GM18870 (cell line): ENCODE measurements around the gene SLC35A2.
"Not testable (repeated sequence)": the region's sequence is repeated elsewhere in the genome, so short reads cannot be mapped to it uniquely, and the experiment has no call there.

Experiments
- ATAC-seq: cut with Tn5 transposase; IDR thresholded peaks from one replicate; pipeline ENCODE4 v1.9.1; 2021; ENCODE audit warnings: moderate library complexity; ENCODE audit not compliant: unreplicated experiment

The SLC35A2 gene

DNA sequence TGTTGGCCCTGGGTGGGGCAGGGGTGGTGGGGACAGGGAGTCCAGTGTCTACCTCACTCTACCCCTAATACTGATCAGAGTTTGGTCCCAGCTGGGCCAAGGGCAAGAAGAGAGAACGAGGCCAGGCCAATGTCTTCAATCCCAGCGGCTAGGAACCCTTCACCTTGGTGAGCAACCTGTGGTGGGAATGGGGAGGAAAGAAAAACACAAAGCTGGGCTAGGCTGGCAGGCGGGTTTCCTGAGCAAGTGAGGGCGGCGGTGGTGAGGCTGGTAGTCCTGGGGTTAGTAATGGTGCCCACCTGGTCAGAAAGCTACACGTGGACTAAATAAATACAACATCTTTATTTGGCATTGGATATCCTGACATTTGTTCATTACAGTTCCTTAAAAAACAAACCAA lies 8.2 kb downstream of the SLC35A2 start:
- ATAC-seq = no peak

- ATAC-seq = no peak
These were observed 8.7 kb downstream of the SLC35A2 start for GRCh38 chrX:48902776-48903175.

DNA sequence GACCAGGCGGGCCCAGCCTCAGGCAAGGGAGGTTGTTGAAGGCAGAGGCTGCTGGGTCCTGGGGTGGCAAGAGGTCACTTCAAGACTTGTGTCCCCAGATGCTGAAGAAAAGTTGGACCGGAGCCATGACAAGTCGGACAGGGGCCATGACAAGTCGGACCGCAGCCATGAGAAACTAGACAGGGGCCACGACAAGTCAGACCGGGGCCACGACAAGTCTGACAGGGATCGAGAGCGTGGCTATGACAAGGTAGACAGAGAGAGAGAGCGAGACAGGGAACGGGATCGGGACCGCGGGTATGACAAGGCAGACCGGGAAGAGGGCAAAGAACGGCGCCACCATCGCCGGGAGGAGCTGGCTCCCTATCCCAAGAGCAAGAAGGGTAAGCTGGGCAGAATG lies 9.3 kb downstream of the SLC35A2 start:
- no peak for ATAC-seq

GRCh38 chrX:48901069-48901468 lies 10.4 kb downstream of the SLC35A2 start:
- no peak for ATAC-seq

DNA sequence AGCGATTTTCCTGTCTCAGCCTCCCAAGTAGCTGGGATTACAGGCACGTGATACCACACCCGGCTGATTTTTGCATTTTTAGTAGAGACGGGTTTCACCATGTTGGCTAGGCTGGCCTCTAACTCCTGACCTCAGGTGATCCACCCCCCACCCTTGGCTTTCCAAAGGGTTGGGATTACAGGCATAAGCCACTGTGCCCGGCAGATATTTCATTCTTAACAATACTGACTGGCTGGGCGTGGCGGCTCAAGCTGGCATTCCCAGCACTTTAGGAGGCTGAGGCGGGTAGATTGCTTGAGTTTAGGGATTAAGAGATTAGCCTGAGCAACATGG lies 12.4 kb downstream of the SLC35A2 start:
- ATAC-seq = no peak

DNA sequence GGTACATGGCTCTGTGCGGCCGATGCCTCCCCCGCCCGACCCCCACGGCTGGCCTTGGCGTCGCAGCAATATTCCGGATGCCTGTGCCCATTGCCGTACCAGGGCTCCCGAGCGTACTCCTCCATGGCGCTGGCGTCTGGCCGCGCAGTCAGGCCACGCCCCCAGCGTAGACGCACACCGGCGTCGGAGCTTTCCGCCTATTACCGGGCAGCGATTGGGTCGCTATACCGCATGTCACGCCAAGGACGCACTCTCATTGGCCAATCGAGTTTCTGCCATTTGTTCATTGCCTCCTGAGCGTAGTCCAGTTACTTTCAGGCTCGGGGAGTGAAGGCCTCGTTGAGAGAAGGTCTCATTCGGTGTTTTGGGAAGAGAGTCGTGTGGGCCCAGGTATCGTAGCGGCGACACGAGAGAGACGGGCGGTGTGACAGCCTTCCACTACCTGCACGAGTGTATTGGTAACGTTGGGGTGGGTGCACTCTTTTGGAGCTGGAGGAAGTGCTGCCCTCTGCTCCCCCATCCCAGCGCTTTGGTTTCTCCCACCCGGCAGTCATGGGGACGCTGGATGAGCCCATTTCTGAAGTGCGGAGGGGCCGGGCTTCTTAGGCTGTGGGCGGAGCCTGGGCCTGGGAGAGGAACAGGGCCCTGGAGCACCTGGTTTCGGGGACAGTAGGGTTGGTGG lies 13.7 kb downstream of the SLC35A2 start, which contains the start of the genes PQBP1 and TIMM17B:
Gene PQBP1, plus strand, starts transcription at position 306 of the 682 bp plus-strand sequence. CDS start 580 bp downstream, outside the sequence.
Gene TIMM17B, minus strand, starts transcription at position 144 of the 682 bp plus-strand sequence. Its CDS starts 19 bp downstream, at position 125.
- peak; percentile 85 for ATAC-seq

DNA sequence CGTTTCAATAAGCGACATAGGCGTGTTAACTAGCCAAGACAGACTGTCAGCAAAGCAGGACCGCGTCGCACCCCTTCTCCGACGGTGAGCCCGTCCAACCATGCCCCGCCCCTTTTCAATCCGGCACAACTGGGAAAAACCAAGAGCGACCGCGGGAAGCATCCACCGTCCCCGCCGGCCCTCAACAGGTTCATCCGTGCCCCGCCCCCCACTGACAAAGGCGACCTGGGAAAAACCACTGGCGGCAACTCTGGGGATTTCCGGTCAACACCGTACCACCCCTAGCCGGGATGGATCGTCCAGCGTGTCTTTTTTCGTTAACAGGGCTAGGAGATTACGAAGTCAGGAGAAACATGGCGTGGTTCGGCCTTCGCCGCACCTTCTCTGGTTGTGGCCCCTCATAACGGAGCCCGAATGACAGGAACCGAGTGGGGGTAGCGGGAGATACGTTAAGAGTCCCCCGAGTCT lies 14.3 kb downstream of the SLC35A2 start:
- no peak for ATAC-seq

GRCh38 chrX:48896611-48897011 lies 14.8 kb downstream of the SLC35A2 start:
- no peak for ATAC-seq

DNA sequence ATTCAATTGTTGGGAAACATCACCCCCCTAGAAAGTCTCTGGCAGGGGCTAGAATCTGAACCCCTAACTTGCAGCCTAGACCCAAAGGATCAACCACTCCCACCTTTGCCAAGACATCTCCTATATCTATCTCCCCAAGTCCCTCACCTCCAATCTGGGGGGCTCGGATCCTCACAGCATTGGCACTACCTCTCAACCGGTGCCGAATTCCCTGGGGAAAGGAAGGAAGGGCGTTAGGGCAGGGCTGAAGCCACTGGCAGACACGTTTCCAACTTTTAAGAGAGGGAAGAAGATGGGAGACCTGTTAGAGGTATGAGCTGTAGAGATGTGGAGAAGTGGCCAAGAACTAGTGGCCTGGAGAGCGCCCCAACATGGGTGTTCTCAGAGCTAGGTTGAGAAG lies 16.6 kb downstream of the SLC35A2 start:
- ATAC-seq = no peak

DNA sequence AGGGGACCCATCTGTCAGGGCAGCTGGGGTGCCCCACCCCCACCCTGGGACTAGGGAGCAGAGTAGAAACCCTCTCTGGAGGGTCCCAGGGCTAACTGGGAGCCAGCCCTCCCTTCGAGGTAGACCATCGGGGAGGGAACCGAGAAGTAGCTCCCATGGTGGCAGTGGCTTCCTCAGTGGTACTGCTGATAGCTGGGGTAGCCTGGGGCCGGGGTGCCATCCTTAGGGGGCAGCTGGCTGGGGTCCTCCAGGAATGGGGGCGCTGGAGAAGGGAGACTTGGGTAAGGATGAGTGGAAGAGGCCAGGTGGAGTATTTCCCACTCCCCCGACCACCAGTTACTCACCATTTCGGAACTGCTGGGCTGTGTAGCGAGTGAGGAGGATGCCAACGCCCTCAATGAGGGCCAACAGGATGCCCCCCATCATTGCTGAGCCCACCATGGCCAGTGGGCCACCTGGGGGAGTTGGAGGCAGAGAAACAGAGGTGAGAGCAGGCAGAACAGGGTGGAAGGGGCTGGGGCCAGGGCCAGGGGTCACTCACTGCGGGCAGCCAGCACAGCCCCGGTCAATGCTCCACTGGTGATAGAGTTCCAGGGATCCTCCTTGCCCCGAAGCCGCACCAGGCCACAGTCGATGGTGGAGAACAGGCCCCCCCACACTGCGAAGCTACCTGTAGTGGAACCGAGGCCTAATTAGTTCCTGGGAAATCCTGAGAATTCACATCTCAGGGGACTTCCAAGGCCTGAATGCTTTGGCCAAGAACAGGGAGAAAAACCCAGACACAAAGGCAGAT lies 17.7 kb downstream of the SLC35A2 start:
- ATAC-seq = no peak

DNA sequence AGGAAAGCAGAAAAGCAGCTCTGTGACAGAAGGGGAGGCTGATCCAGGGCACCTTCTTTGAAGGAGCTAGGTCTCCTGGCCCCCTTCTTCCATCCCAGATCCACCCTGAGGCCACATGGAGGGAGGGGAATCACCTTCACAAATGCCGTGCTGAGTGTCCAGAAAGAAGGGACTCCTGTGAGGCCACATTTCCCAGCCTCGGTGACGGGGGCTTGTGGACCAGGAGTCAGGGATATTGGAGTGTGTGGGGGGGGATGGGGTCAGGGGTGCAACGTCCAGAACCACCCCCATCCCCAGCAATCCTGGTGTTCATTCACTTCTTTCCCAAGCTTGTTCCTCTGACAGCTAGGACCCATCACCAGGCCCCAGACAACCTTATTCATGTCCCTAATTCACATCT lies 18.6 kb downstream of the SLC35A2 start:
- ATAC-seq = no peak

DNA sequence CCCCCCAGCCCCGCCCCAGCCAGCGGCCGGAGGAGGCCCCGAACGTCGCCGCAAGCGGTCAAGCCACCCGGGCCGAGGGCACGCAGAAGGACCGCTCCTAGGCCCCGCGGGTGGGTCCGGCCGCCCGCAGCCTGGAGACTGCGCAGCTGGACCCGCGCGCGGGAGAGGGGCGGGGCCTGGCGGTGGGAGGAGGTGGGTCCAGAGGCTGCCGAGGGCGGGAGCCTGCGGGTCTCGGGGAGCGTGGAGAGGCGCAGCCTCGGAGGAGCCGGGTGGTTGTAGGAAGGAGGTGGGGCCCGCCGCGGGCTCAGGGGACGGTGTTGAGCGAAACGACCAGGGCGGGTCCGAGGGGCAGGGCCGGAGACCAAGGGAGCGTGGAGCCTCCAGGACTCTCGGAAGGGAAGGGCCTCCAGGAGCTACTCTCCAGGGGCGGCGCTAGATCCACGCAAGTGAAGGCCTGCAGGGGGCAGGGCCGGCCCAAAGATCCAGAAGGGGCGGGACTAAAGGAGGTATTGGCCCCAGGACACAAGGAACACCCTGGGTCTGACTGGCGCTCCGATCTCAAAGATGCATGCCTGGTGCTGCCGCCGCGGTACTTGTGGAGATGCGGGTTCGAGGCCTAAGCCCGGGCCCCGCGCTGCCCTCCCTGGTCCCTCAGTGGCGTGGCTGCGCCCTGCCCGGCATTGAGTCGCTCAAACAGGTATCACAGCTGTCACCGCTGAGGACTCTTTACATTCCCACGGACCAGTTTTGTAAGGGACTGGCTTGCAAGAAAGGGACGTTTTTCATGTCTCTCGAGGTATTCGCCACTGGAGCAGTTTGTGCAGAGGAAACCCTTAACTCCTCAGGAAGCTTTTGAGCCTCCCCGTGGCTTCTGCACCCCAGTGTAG lies 19.8 kb downstream of the SLC35A2 start:
- ATAC-seq = peak; percentile 69

GRCh38 chrX:48890934-48891401 lies 20.5 kb downstream of the SLC35A2 start:
- ATAC-seq = peak; percentile 21

DNA sequence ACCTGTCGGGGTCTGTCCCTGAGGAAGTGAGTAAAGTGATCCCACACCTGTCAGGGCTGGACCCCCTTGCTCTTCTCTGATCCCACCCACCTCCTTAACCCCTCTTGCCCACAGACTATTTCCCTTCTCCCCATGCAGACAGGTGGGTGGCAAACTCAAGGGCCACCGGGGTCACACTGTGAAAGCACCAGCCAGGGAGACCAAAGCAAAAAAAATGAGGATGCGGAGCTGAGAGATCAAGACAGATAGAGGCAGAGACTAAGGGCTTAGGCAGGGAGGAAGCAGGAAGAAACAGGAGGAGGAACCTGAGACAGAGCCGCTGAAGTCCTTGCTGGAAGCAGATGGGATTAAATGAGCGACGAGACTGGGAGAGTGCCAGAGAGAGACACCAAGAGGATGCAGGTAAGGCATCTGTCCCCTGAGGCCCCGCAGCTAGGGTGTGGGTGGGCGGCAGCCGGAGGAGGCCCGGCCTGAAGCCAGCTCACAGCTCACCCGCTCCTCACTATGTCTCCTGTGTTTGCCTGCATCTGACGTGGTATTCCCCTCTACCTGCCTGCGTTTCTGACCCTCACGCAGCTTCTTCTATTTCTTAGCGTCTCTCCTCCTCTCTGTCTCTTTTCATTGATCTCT lies 21.0 kb downstream of the SLC35A2 start:
- ATAC-seq = no peak

- not testable (repeated sequence) for ATAC-seq
These were observed 24.9 kb downstream of the SLC35A2 start for GRCh38 chrX:48886586-48886985.

DNA sequence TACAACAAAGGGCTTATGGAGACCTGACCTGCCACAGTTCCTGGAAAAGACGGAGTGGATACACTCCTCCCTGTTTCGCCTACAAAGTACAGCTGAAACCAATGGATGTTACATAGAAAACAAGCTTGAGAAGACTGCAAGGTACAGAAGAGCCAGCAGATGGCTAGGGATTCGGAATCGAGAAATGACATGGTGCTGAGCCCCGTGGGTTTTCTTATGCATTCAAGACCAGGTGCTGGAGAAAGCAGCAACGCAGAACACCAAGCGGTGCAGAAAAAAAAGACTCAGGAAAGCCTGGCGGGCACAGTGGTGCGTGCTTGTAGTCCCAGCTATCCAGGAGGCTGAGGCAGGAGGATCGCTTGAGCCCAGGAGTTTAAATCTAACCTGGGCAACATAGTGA lies 27.7 kb downstream of the SLC35A2 start:
- ATAC-seq = no peak

GRCh38 chrX:48876944-48877343 lies 34.5 kb downstream of the SLC35A2 start:
- ATAC-seq = not testable (repeated sequence)

DNA sequence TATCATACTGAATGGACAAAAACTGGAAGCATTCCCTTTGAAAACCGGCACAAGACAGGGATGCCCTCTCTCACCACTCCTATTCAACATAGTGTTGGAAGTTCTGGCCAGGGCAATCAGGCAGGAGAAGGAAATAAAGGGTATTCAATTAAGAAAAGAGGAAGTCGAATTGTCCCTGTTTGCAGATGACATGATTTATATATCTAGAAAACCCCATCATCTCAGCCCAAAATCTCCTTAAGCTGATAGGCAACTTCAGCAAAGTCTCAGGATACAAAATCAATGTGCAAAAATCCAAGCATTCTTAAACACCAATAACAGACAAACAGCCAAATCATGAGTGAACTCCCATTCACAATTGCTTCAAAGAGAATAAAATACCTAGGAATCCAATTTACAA lies 39.4 kb downstream of the SLC35A2 start:
- ATAC-seq = not testable (repeated sequence)

- no peak for ATAC-seq
These were observed 47.2 kb downstream of the SLC35A2 start for GRCh38 chrX:48864210-48864609.

DNA sequence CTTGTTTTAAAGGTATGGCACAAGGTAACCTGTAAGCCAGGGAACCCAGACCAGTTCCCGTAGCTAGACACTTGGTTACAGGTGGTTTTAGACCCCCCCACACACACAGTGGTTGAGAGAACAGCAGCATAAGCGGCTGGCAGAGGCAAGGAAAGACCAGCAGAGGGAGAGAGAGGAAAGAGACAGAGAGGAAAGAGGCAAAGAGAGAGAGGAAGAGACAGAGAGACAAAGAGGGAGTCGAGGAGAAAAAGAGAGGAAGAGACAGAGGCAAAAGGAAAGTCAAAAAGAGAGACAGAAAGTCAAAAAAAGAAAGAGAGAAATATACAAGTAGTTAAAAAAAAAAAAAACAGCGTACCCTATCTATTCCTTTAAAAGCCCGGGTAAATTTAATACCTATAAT lies 56.5 kb downstream of the SLC35A2 start:
- ATAC-seq = no peak
